Activated CD8-positive, alpha-beta memory T cell treated with anti-CD3 and anti-CD28 coated beads, Interleukin-2, amount 50 U/mL, for 24 hours (primary cell): ENCODE results near the gene CNTN1.

Experiments
- DNase-seq: peaks from one replicate; pipeline ENCODE4 v3.0.0-alpha.2; 2020; ENCODE audit errors: extremely low read depth

CNTN1 gene

DNA sequence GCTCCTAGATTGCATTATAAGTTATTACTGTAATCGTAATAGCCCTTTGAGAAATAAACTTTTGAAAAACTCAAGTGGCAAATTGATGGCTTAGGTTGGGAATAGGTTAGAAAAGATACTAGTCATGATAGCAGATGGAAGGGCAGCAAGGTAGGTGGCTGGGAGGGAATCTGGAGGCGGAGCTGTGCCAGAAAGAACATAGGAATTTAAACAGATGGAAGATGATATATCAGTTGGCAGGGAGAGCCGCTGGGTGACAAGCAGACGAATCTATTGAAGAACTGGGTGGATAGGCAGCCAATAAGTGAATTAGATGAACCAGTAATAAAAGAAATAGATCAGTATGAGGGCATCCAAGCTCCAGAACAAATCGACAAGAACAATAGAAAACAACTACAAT, 142.1 kb downstream of the CNTN1 start:
- no peak for DNase-seq

DNA sequence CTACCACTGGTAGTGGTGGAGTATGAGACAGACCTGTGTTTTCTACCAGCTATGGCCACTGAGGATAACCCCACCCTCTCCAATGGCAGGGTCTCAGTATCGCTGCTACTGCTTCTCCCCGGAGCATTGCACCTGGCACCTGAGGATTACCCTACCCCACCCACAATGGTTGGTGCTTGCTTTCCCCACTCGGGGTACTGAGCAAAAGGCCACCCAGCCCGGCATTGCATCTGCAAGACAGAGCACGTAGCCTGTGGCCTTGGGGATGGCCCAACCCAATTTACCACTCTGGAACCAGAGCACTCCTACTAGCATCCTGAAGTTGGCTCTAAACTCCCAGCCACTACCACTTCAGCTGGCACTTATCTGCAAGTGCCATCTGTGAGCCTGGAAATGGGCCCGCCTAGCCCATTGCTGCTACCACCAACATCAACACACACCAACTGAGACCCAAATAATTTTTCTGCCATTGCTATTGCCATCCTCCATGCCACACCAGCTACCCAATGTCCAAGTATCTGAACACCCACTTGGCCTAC, 145.7 kb downstream of the CNTN1 start:
- DNase-seq = no peak

DNA sequence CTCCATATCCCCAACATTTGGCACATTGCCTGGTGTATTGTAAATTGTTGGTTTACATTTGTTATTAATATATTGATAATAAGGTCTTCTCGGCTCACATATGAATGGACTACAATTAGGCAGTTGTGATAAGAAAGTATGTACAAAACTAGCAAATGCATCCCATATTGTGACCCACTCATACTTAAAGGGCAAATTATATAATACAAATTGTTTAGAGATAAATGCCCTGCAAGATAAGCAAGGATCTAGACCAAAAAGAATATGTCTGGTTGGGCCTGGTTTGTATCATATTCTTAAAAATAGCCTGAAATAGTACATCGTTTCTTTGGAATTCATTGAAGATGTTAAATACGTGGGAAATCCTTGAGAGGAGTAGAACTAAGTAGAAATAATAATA, 151.3 kb downstream of the CNTN1 start:
- DNase-seq = no peak

DNA sequence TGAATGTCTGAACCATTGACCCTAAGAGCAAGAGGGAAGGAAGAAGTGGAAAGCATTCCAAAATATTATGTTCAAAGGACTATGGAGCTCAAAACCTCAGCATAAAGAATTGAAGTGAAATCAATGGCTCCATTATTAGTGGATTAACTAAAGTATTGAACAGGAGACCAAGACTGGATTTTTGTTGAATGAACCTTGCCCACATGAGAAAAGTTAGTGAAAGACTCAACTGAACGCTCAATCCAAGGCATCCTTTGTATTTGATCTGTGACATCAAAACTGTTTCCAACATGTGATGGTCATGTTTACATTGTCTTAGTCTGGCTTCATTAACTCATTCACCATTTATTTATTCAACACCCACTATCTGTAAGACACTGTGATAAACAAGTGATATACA, 161.0 kb downstream of the CNTN1 start:
- no peak for DNase-seq

DNA sequence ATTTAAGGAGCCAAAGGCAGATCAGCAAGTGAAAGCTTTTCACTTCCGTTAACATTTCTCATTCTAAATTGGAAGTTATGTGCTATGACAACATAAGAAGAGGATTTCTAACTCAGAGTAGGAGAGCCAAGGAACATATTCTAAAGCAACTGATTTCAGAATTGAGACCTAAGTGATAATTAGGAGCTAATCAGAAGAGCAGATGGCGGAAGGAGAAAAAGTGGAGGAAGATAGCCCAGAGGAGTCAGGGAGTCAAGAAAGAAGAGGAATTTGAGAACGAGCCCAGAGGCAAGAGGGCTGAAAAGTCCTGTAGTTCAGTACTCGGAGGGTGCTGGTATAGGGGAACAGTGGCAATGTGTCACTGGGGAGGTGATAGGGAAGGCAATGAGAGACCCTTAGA, 162.4 kb downstream of the CNTN1 start:
- no peak for DNase-seq

DNA sequence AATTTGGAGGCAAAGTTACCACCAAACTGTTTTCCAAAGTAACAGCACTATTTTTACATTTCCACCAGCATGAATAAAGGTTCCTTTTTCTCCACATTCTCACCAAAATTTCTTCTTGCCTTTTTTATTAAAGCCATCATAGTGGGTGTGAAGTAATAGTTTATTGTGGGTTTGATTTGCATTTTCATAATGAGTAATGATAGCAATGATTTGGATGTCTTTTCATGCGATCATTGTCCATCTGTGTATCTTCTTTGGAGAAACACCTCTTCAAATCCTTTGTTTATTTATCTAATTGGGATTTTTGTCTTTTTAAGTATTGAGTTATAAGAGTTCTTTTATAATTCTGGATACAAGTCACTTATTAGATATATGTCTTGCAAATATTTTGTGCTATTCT, 172.7 kb downstream of the CNTN1 start:
- DNase-seq = no peak

DNA sequence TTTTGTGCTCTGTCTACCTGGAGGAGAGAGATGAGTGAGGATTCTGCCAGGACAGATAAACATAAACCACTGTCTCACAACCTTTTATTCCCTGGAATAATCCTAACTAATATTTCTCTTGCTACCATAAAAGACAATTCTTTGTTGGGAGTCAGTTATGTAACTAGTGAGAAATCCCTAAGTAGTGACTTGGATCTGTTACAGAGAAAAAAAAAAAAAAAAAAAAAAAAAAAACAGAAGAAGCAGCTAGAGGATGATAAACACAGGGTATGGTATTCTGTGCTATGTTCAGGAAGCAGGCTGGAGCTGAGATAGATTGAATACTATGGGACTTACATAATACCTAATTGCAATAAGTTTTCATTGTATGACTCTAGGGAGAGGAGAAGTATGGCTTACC, 178.7 kb downstream of the CNTN1 start:
- no peak for DNase-seq

DNA sequence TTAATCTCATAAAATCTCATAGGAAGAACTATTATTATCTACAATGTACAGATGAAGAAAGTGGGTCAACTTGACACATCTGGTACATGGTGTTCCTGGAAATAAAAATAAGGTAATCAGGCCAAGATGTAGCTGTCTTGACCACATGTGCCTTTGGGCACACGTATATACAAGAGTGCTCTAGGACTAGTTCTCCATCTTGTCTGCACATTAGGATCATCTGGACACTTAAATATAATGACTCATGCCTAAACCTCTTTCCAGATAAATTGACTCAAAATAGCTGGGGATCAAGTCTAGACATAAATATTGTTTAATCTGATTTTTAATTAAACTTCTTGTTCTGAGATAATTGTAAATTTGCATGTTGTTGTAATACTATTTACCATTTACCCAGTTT, 182.6 kb downstream of the CNTN1 start:
- DNase-seq = no peak

DNA sequence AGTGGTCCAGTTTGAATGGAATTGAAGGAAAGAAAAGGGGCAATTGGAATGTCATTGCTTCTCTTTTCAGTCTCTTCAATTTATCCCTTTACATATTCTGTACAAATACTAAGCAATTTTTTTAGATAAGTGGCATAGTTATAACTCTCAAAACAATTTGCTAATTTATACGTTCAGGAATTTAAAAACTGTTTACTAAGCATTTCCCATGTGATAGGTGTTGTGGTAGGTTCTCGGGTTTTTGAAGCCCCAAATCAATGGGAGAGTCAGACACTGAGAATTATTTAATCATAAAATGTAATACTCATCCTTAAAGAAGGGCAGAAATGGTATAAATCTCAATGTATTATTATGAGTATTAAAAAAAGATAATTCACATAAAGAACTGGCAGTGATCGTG, 197.1 kb downstream of the CNTN1 start:
- DNase-seq = no peak

DNA sequence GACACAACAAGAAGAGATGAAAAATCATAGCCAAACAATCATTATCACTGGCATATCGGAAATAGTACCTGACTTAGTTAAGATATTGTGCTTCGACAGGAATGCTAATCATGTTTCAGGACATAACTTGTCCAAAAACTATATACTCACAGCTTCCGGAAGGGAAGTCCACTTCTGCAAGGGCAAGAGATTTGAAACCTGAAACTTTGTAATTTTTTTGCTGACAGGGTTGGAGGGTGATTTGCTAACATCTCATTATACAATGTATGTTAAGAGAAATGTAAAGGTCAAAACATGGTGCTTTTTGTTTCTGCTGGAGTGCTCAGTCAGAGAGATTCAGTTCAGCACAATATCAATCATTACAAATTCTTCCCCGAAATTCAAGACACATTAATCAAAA, 200.3 kb downstream of the CNTN1 start:
- DNase-seq = no peak

DNA sequence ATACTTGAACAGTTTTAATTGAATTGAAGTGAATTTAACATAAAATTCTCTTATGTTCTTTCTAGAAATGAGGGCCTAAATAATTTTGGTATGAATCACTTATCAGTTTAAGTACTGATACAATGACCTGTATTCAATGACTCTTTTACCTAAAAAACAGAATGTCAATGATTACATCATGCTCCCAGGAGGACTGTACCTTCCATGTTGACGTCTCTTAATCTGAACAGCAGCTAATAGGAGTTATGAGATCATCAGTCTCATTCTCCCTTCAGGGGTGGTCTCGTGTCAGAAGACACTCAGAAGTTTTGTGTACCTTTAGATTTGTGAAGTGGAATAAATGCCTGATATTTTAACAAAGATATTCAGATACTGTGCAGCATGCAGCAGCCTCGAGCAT, 206.3 kb downstream of the CNTN1 start:
- DNase-seq = no peak

DNA sequence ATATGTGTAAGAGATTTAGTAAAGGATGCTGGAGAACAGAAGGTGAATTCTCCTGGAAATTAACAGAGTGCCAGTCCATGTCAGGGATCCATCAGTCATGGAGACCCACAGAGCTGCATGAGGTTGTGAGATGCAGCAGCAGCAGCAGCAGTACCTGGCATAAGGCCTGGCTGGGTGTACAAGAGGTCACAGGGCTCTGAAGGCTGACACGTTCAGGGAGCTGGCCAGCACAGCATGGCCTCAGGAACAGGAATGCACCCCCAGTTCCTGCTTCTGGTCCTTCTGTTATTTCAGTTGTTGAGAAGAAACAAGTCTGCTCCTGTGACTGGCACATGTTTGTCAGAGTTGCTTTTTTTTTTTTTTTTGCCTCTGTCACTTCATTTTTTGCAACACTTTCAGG, 210.8 kb downstream of the CNTN1 start:
- no peak for DNase-seq

DNA sequence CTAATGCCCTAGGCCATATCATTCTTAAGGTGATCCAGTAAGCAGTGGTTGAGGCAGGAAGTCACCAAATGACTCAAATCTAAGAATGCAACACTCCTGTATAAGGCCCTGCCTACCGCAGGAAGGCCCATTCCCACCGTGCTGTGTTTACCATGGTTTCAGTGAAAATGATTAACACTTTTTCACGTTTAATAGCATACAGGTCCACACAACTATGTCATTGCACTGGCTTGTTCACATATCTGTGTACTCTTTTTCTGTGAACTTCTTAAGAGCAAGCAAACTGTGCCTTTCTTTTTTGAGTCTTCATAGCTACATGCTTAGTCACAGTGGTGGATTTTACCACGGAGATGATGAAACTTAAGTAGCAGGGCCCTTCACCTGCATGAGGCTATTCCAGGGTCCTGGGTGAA, 214.9 kb downstream of the CNTN1 start:
- DNase-seq = no peak

DNA sequence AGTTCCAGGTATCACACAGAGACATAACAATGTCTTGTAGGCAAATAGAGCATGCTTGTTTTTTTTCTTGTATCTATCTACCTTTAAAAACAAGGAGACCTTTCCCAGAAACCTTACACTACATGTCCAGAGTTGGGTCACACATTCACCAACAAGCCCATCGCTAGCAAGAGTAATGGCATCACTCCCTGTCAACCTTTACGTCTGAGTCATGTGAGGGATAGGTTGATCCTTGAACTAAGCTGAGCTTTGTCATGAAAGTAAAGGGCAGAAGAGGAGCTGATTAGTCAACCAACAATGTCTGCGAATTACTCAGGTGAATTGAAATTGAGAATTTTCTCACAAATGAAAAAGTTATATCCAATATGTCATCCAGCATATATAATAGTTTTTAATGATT, 219.4 kb downstream of the CNTN1 start:
- no peak for DNase-seq

DNA sequence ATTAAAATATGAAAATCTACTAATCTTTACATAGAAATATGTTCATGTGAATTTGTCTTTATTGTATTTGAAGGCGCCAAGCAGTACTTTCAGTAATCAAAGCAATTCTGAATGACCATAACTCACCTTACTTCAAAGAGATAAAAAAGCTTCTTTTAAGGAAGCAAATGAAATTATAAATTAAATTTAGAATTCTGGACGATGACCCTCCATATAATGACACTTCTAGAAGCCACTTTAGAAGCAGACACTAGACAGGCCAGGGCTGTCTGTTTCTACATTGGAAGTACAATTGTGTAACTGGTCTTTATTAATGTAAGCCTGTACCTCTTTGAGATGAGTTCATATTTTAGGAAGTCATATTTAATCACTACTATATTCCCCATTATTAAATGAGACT, 222.9 kb downstream of the CNTN1 start:
- no peak for DNase-seq

DNA sequence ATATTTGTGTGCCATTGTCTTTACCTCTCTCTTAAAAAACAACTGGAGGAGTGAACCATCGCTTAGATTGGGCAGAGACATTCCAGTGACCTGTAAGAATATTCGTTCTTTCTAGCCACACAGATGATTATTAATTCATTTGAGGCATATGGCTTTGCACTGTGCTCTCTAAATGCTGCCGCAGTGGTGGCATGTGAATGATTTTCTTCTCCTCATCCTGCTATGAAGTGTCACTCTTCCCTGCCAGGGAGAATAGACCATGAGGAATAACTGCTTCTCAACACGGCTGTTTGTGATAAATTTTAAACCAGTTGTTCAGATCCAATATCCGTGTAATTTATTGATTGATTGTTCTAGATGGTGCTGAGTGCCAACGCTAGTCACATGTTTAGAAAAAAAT, 225.3 kb downstream of the CNTN1 start:
- DNase-seq = no peak

DNA sequence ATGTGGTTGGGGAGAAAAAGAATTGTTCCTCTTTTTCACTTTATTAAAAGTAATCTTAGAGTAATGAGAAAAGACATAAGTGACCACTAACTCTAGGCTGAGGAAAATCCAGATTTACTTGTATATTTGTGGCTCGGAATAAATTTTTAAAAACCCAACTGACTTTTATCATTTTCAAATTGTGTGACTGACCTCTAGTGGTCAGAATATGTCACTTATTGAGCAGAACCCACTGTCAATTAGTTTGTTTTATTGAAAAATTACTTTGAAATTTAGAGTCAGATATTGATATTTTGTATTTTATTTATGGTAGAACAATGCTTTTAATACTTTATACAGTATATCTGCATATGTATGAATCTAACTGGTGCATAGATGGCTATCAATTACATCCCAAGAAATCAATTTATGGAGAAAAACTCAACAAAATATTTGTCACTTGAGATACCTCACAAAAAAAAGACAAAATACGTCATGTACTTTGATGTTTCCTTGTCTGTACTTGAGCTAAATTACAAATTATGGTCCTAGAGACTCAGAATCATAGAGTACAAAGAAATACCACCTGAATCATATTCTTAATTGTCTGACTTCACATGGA, 229.4 kb downstream of the CNTN1 start:
- DNase-seq = no peak

DNA sequence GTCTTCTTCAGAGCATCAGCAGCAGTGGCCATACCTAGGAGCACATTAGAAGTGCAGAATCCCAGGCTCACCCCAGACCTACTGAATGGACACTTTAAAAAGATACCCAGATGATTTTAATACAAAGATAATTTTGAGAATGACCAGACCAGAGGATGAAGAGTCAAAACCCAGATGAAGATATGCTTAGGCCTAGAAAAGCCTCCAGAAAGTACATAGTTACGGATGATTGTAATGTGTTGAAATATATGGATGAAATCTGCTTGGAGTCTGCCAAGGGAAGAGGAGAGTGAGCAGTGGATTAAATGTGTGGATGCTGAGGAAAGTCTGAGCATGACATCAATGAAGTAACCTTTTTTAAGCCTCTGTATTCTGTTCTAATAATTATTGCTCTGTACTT, 245.7 kb downstream of the CNTN1 start:
- DNase-seq = no peak

DNA sequence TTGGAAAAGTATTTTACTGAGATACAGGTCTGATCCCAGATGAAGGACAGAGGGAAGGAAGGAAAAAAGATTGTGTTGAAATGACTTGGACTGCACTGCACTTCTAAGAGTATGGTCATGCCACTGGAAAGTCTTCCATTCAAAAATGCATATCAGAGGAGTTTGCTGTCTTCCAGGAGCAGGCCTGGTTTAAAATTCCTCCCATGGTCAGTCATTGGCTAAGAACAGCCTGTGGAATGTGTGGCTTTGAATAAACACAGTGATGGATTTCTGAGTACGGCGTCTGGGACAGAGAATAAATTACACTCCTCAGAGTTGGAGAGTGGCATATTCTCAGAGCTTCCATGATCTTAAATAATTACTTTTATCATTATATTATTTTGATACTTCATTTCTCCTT, 250.1 kb downstream of the CNTN1 start:
- no peak for DNase-seq

DNA sequence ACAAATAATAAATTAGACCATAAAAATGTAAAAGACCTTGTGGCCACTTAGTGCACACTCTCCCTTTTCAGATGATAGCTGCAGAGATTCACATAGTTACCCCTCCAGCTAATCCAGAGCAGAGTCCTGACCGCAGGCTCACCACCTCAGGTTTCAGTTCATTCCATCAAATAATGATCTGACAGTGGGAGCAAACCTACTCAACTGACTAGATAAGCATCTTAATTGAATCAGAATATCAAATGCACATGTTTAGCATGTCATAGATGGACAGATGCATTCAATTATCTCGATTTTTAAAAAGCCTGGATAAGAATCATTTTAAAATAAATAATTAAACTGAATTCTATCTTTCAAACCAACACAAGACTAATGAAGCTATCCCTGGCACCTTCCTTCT, 253.5 kb downstream of the CNTN1 start:
- DNase-seq = no peak

DNA sequence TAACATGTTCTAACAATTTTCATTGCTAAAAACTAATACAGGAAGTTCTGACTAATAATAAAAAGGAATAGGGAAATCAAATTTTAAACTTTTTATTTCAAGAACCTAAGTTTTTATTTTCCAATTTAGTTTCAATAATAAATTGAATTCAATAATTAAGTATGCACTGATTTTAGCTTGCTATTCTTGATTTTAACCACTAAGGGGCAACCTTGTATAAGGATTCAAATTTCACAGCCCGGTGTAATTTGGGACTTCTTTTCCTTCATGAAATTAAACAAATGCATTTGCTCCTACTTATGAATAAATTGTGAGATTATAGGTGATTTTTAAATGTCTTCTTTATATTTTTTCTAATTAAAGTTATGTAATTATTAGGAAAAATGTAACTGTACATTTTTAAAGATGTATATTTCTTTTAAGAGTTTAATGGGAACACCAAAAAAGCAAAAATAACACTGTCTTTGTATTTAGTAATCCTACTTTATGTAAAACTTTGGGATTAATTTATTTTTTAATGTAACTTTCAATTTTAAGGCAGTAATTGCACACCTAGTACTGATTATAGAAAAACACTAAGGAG, 254.5 kb downstream of the CNTN1 start:
- no peak for DNase-seq

DNA sequence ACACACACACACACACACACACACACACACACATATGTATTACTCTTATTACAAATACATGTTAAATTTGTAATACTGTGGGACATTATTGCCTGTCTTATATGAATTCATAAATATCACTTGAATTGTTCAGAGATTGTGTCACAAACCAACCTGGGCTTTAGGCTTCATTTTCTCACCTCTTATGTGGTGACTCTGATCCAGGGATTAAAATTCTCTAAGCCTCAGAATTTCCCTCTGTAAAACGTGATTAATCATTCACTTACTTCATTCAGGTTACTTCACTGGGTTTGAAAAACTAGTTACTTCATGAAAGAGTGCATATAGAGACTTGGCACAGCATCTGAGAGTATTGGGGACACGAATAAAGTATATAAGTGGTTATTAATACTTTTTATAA, 255.6 kb downstream of the CNTN1 start:
- no peak for DNase-seq

DNA sequence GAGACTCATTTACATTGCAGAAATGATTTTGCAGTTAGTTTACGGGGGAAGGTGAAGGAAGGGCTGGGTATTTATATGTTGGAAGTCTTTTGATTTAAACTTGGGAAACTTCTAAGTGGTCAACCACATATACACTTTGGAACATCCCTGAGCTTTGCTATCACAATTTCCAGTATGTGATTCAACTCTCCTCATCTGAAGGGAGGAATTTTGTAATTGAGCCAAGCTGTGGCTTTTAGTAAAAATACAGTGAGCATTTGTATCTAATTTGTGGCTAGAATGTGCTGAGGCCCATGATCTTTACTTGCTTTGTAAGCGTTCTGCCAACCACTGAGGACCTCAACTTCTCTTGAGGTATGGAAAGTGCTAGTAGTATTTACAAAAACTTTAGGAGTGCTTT, 260.8 kb downstream of the CNTN1 start:
- no peak for DNase-seq

DNA sequence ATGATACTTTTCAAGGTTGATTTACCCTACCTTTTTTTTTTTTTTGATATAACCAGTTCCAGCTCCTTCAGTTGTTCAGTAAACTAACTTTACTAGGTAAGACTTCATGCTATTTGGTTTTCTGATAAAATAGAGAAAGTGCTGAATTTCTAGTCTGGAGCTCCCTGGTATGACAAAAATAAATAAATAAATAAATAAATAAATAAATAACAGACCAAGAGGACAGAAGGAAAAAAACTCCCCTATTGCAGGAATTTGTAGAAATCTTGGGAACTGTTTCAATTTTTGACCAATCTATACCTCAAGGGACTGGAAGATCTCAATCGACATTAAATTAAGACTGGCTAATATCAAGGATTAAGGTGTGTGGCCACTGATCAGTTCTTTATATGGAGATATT, 265.2 kb downstream of the CNTN1 start:
- no peak for DNase-seq
